Stimulated activated CD8-positive, alpha-beta memory T cell treated with anti-CD3 and anti-CD28 coated beads, Interleukin-7, amount 100 ng/mL, for 24 hours (primary cell): ENCODE data around the gene TANGO2.

ENCODE experiments used
- DNase-seq: peaks from one replicate; pipeline ENCODE4 v3.0.0-alpha.2; 2020; ENCODE audit warnings: low read depth

Gene TANGO2

DNA sequence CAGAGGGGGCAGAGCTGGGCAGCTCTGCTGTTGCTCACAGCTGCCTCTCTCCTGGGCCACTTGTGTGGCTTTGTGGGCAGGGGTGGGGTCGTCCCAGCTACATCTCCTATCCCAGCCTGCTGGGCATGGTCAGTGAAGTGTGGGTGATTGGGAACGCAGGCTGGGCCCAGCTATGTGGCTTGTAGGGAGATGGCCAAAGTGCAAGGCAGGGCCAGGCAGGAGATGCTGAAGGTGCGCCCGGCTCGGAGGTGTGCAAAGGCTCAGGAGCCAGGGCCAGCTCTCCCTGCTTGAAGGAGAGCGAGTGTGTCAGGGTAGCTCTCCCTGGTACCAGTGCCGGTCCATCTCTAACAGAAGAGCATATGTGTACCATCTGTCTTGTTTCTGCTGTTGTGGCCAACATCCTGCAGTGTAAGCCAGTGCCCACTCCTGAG lies 86.6 kb downstream of the TANGO2 start:
- no peak for DNase-seq

DNA sequence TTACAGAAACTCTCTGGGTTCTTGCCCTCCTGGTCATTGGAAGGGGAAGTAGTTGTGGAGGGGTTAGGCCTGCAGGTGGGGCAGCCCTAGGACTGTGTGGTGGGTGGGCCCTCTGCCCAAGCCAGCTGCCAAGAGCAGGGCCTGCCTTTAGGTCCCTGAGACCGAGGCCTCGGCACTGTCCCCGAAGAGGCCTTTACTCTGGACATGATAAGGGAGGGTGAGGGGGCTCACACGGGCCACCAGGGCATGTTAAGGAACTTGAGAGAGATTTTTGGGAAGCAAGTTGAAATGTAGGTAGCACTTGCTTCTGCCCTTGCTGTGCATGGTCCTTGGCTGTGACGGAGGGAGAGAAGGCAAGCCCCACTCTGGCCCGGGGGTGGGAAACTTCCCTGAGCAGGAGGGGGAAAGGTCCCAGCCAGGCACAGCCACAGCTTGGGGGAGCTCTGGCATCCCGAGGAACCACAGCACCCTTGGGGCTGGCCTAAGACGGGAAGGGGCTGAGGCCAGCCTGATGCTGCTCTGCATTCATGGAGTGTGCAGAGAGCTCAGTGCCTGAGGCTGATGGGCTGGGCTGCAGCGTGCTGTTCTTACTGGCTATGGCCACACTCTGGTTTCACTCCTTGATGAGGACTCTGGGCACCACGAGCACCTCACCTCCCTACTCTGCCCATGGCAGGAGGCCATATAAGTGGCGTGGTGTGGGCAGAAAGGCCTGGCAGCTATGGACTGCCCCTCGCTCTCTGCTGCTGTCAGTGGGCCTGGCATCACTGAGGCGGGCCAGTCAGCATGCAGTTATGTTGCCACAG lies 87.2 kb downstream of the TANGO2 start:
- DNase-seq = no peak

DNA sequence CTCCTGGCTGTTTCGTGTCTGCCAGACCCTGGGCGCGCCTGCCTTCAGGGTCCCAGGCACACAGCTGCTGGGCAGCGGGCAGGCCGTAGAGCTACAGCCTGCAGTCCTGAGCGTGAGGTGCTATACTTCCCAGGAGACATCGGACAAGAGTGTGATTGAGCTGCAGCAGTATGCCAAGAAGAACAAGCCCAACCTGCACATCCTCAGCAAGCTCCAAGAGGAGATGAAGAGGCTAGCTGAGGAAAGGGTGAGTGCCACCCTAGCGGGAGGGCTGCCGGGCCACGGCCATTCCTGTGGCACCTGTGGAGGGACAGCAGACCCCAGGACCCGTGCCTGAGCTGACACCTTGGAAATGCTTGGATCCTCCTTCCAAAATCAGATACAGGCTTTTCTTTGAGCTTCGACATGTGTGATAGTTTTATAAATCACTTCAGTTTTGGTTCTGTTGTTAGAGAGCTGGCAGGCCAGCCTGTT lies 87.9 kb downstream of the TANGO2 start:
- no peak for DNase-seq

DNA sequence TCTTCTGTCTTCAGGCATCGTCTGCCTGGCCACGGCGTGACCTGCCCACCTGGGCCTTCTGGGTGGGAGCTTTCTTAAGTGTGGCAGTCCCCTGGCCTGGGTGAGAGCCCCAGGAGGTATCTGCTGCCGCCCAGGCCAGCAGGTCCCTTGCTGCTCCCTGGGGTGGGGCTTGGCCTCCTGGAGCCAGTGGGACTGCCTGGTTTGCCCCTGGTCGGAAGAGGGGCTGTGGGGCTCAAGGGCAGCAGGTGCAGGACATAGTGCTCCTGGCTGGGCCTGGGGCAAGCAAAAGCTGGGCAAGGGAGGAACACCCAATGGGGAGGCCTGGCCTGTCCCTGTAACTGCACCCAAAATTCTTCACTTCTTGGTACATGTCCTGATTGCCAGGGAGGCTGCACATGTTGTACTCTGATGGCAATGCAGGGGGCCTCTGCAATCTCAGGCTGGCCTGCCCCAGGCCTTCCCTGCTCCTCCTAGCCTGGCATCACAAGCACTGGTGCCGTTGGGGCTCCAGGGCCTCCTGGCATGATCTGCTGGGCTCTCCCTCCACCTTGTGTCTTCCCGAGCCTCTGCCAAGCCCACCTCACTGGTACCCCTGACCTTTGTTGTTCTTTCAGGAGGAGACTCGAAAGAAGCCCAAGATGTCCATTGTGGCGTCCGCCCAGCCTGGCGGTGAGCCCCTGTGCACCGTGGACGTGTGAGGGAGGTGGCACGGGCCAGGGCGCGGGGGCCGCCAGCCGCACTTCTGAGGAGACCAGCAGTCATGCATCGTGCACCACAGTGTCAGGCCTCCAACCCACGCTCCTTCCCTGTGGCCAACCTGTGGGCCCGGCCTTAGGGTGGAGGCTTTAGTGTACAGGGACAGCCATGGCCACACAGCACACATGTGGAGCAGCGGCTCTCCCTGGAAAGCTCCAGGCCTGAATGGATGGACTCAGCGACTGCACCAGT lies 88.8 kb downstream of the TANGO2 start:
- DNase-seq = no peak

DNA sequence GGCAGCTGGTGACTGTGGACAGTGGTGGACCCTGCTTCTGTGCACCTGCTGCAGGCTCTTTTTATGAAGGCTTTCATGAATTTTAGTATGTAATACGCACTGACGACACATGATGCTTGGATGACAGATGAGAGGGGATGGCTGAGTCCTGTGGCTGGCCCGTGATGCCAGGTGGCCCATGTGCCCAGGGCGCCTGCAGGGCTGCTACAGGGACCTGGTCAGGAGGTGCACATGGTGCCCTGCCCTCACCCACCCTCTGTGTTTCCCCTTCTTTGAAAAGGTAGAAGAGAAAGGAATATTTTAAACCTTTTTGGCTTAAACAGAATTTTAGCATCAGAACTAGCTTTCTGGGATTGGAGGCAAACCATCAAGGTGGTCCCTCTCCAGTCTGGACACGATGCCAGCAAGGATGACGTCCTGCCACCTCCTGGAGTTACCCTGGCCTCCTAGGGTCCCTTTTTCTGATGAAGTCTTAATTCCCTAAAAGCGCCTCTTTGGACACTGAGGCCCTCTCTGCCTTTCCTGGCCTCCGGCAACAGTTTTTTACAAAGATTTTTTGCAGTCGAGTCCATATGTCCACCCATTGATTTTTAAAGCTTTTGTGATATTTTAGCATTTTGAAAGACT lies 89.6 kb downstream of the TANGO2 start:
- no peak for DNase-seq

DNA sequence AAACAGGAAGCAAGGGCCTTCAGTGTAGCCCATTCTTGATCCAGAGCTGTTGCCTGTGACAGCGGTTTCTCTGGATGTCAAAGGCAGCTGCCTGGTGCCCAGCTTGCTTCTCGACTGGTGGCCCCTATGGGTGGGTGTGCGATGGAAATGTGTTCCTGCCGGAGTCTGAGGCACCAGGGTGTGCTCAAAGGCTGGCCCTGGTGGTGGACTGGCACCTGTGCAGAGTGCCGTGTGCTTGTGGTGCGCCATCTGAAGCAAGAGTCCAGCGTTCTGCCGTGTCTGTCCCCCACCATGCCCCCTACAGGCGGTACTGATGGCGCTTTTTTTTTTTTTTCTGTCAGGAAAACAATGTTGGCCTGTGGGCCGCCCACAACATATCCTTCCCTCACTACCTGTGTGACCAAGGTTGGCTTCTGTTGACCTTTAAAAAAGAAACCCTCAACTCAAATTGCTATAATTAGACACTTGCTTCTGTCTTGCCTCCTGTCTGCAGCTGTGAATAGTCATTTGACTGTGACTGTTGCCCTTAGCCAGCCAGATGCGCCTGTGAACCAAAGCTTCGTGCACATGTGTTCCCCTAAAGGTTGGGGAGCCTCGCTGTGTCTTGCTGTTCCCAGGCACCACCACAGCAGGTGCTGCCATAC lies 90.3 kb downstream of the TANGO2 start:
- no peak for DNase-seq

DNA sequence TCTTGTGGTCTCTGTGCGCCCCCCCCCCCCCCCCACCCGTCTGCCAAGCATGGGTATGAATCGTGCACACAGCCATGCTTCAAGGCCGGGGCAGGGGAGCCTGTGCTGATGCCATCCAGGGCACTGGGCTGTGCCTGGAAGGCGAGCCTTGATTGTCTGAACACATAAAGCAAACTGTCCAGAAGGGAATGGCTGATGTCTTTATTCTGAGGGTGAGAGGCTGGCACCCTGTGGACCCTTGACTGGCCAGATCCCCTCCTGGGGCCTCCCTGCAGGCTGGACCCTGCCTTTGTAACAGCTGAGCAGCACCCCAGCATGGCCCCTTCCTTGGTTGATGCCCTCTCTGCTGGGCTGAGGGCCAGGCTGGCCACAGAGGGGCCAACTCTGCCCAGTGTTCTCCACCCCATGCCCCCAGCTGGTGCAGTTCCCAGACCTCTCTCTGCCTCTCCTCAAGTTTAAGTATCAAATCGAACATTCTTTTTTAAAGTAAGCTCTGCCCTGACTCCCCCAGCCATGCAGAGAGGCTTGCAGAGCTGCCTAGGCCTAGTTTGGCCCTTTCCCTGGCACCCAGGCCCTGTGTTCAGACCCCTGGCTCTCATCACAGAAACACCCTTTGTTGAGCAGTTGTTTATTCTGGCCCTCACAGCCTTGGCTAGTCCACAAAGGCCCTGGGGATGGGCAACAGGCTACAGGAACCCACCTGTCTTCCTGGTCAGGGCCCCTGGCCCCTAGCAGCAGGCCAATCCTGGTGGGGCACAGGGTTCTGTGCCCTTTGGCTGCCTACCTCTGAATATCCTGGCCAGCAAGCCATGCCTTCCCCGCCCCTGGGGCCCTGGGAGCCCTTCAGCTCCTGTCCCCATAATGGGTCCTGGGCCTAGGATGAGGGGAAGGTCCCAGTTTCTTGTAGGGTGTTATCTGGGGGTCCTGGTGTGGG lies 91.0 kb downstream of the TANGO2 start:
- no peak for DNase-seq

DNA sequence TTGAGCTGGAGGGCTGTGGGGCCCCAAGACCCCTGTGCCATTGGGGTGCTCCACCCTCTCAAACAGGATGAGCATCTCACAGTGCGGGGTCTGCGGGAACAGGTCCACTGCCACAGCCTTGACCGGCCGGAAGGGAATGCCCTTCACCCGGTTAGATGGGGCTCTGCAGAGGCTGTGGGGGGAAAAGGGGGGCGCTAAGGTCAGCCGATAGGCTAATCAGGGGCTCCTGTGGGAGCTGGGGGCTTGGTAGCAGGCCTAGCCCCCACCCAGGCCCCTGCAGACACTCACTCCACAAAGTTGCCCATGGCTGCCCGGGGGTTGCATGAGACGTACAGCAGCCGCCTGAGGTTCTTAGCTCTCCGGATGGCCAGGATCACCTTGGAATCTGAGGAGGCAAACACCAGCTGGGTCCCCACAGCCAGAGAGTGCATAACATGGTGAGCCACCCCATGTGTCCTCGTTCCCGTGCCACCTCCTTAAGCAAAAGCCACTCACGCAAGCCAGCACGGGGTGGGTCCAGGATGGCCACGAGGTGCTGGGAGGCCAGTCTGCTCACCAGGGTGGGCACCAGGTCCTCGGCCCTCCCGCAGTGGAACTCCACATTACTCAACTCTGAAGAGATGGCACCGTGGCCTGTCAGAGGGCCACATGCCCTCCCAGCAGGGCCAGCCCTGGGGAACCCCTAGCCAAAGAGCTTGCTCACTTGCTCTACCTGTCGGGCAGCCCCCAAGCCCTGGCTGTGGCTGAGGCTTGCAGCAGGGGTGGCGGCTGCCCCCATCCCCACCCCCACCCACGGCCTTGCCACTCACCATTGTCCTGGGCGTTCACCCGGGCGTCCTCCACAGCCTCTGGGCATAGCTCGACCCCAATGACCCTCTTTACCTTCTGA lies 92.0 kb downstream of the TANGO2 start:
- no peak for DNase-seq

DNA sequence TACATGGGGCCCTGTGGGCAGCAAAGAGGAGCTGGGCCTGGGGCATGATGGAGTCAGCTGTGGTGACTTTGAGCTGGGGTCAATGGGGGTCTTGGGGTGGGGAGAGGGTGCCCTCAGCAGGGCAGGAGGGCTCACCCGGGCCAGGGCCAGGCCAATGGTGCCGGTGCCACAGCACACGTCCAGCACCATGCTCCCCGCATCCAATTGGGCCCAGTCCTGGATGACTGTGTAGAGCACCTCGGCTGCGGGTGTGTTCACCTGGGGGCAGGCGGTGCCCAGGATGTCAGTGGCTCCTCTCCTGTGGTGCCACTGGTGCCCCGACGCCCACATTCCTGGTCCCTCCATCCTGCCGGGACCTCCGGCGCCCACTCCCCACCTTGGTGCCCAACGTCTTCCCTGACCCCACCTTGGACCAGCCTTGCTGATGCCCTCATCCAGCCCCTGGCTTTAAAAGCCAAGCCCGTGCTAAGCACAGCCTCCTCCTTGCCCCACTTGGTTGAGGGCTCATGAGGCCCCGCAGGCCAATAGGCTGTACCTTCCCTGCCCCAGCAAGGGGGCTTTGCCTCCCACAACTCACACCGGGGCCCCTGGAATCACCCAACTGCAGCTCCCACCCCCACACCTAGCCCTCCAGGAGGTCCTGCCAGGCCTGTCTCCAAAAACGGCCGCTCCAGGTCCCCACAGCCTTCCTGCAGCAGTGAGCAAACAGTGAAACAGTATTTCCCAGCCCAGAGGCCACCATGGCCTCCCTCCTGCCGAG lies 92.8 kb downstream of the TANGO2 start:
- no peak for DNase-seq

DNA sequence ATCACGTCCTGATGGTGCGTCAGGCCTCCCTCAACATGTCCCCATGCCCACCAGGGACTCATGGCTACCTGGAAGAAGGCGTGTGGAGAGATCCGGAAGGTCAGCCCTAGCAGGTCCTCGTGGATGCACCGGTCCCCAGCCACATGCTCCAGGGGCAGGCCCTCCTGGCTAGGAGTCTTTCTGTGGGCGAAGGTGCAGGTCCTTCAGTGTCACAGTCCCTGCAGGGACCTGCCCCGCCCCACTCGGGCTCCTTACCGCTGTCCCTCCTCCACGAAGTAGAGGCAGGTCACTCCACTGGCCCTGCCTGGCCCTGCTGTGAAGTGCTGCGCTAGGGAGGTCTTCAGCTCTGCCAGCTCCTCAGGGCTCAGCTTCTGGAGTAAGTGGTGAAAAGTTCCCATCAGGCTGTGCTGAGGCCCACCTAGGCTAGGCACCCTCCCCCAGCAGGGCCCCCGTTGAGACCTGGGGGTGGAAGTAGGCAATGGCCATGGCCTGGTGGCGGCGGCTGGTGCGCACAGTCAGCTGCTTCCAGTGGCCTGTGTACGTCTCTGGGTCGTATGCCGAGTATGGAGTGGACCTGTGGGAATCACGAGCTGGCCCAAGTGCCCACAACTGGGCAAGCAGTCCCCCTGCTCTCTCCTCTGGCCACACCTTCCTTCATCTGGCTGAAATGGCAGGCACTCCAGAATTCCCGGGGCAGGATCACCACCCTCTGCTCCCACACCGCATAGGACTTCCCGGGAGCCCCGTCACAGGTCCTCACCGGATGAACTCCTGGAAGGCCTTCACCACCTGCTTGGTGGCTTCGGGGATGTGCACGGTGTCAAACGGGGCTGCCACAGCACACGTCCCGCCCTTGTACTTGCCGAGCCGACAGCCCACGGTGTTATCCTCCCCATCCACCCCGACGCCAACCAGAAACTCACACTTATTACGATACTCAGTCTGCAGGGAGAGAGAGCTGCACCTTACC lies 93.9 kb downstream of the TANGO2 start:
- no peak for DNase-seq

DNA sequence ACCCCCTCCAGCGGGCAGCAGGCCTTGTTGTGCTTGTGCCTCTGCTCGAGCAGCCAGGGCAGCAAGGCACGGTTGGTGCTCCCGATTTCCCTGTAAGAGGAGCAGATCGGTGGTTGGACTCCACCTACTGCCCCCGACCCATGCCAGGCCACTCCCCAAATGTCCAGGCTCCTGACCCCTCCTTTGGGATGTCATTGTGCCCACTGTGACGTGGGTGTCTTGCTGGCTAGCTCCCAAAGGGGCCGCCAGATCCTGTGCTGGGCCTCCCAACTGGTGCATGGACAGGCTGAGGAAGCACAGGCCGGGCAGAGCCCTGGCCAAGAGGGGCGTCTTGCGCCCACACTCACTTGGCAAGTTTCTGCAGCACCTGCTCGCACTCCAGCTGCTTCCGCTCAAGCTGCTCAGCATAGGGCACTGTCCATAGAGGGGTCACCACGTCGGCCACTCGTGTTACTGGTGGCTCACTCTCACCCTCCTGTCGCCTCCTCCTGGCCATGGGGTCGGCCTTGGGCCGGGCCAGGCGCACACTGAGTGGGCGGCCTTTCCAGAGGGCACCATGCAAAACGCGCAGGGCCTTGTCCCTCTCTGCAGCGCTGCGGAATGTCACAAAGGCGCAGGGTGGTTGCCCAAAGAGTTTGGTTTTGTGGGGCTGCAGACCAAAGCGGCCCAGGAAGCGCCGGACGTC lies 94.9 kb downstream of the TANGO2 start, which contains the start of gene RANBP1:
RANBP1 (plus strand) TSS at position 414 of the 685 bp plus-strand sequence; CDS start at position 495, 81 bp downstream.
- no peak for DNase-seq

DNA sequence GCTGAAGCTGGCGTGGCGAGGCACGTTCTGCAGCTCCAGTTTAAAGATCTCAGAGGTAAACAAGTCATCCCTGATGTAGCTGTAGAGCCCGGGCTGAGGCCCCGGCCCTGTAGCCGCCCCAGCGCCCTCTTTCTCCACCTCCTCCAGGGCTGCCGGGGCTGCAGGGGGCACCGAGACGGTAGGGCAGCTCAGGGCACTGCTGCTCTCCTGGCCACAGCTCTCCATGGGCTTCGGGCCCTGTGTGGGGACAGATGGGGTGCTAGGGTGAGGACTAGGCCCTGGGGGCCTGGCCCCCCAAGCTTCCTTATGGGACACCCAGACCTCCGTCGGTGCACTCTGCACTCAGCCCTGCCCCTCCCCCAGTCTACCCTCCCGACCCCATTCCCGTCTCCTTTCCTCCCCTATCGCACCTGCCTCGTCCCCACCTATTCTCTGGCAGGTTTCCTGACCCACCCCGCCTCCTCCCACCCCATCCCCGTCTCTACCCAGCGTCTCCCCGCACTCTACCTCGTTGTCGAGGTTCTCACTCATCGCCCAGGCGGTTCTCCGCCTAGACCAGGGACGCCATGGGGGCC lies 95.6 kb downstream of the TANGO2 start:
- no peak for DNase-seq
